ENCODE results near the gene TKT.

TKT gene

DNA sequence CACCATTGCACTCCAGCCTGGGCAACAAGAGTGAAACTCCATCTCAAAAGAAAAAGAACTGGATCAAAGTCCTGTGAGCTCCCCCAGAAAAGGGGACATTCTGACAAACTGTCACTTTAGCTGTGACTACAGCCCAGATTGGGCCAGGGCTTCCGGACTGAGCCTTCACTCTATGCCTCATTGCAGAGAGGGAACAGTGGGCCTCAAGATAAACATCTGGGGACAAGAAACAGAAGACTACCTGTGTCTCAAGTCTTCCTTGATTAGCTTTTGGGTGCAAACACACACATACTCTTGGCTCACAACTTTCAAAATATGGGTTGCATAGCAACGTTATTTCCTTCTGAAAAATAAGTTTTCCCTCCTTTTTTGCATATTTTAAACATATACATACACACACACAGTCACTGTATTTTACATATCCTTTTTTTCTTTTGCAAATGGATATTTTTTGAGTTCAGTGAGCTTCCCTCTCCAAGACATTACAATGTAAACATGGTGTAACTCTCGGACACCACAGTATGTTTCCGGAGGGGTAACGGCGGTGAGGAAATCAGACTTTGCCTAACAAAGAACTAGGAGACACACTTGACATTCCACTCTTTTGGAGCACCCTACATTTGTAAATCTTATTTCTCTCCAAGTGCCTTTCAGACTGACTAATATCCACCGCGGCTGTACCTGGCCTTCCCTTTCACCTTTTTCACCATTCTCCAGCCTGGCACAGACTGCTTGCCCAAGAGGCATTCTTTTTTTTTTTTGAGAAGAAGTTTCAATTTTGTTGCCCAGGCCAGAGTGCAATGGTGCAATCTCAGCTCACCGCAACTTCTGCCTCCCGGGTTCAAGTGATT lies 3.5 kb downstream of the TKT start:
- H3K4me3 ChIP-seq (ENCODE audit: low read depth, low read length), result peak overlapping the region; percentile 91
- peak; percentile 79 for DNase-seq (ENCODE audit: low read depth)
- no peak for TF ChIP-seq MYC (IDR thresholded peaks at IDR 0.05; ENCODE audit: low read depth, low read length)
- no peak for TF ChIP-seq POLR2A (IDR thresholded peaks at IDR 0.05; ENCODE audit: extremely low read depth, insufficient read length)
- TF ChIP-seq, protein P1, sequence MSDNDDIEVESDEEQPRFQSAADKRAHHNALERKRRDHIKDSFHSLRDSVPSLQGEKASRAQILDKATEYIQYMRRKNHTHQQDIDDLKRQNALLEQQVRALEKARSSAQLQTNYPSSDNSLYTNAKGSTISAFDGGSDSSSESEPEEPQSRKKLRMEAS (IDR thresholded peaks at IDR 0.05; ENCODE audit: low read depth, low read length), result no peak
- TF ChIP-seq, protein P2, sequence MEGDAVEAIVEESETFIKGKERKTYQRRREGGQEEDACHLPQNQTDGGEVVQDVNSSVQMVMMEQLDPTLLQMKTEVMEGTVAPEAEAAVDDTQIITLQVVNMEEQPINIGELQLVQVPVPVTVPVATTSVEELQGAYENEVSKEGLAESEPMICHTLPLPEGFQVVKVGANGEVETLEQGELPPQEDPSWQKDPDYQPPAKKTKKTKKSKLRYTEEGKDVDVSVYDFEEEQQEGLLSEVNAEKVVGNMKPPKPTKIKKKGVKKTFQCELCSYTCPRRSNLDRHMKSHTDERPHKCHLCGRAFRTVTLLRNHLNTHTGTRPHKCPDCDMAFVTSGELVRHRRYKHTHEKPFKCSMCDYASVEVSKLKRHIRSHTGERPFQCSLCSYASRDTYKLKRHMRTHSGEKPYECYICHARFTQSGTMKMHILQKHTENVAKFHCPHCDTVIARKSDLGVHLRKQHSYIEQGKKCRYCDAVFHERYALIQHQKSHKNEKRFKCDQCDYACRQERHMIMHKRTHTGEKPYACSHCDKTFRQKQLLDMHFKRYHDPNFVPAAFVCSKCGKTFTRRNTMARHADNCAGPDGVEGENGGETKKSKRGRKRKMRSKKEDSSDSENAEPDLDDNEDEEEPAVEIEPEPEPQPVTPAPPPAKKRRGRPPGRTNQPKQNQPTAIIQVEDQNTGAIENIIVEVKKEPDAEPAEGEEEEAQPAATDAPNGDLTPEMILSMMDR (IDR thresholded peaks at IDR 0.05; ENCODE audit: low read depth, low read length), result no peak

DNA sequence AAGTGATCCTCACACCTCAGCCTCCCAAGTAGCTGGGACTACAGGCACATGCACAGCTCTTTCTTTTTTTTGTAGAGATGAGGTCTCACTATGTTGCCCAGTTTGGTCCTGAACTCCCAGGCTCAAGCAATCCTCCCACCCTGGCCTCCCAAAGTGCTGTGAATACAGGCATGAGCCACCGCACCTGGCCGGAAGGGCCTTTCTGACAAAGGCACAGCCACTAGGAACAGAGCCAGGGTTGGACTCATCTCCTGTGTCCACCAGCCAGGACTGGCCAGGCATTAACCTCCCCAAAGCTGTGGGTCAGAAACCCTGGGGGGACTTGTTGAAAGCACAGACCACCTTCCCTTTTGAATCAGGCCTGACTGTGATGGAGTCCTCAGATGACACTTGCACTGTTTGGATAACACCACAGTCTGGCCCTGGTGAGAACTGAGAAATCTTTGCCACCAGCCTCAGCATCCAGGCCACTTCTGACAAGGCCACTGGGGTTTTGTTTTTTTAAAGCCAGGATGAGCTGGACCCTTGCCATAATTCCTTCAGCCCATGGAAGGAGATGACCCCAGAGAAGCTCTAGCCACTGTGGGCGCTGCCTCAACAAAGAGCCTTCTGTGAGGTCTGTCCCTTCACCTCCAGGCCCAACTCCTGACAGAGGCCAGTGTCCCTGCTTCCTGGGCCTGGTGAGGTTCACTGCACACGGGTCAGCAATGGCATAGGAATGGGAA lies 4.8 kb downstream of the TKT start:
- TF ChIP-seq MYC (IDR thresholded peaks at IDR 0.05; ENCODE audit: low read depth, low read length) (no peak), POLR2A (IDR thresholded peaks at IDR 0.05; ENCODE audit: extremely low read depth, insufficient read length) (no peak)
- TF ChIP-seq, protein P2 (IDR thresholded peaks at IDR 0.05; ENCODE audit: low read depth, low read length), result no peak
- TF ChIP-seq, protein P1 (IDR thresholded peaks at IDR 0.05; ENCODE audit: low read depth, low read length), result no peak
- DNase-seq (ENCODE audit: low read depth), result no peak
- peak overlapping the region; percentile 28 for H3K4me3 ChIP-seq (ENCODE audit: low read depth, low read length)

DNA sequence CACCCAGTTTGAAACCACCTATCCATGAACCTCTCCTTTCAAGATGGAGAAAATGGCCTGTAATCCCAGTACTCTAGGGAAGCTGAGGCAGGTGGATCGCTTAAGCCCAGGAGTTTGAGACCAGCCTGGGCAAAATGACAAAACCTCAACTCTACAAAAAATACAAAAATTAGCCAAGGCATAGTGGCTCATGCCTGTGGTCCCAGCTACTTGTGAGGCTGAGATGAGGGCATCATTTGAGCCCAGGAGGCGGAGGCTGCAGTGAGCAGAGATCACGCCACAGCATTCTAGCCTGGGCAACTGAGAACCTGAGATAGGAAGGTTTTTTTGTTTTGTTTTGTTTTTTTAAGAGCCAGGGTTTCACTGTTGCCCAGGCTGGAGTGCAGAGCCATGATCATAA lies 5.4 kb downstream of the TKT start:
- no peak for DNase-seq (ENCODE audit: low read depth)
- no peak for TF ChIP-seq MYC (IDR thresholded peaks at IDR 0.05; ENCODE audit: low read depth, low read length)
- TF ChIP-seq POLR2A (IDR thresholded peaks at IDR 0.05; ENCODE audit: extremely low read depth, insufficient read length), result no peak
- TF ChIP-seq, protein P1 (IDR thresholded peaks at IDR 0.05; ENCODE audit: low read depth, low read length), result no peak
- TF ChIP-seq, protein P2 (IDR thresholded peaks at IDR 0.05; ENCODE audit: low read depth, low read length), result no peak
- peak overlapping the region; percentile 40 for H3K4me3 ChIP-seq (ENCODE audit: low read depth, low read length)

DNA sequence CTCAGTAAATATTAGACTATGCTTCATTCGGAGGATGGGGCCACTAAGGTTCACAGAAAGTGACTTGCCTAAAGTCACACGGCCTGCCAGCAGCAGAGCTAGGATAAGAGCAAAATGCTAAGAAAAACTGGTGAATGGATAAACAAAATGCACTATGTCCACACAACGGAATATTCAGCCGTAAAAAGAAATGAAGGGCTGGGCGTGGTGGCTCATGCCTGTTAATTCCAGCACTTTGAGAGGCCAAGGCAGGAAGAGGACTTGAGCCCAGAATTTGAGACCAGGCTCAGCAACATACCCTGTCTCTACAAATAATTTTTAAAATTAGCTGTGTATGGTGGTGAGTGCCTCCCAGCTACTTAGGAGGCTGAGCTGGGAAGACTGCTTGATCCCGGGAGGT lies 7.7 kb downstream of the TKT start:
- TF ChIP-seq POLR2A (IDR thresholded peaks at IDR 0.05; ENCODE audit: extremely low read depth, insufficient read length) (no peak), MYC (IDR thresholded peaks at IDR 0.05; ENCODE audit: low read depth, low read length) (no peak)
- TF ChIP-seq, protein P1 (IDR thresholded peaks at IDR 0.05; ENCODE audit: low read depth, low read length), result no peak
- TF ChIP-seq, protein P2 (IDR thresholded peaks at IDR 0.05; ENCODE audit: low read depth, low read length), result no peak
- H3K4me3 ChIP-seq (ENCODE audit: low read depth, low read length), result no peak overlapping the region
- no peak for DNase-seq (ENCODE audit: low read depth)

DNA sequence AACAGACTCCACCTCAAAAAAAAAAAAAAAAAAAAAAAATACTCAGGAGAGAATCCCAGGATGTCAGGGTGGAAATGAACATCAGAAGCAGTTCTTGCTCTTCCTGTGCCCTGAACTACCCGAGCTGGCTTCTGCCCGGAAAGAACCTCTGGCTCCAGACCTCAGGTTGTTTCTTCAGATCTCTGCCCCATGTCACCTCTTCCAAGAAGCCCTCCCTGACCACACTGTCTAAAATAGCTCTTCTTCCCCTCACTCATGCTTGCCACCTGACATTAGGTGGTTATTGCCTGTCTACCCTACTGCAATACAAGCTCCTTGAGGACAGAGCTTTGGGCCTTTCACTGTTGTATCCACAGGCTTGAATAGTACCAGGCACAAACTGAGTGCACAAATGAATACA lies 8.2 kb downstream of the TKT start:
- no peak for DNase-seq (ENCODE audit: low read depth)
- no peak for TF ChIP-seq POLR2A (IDR thresholded peaks at IDR 0.05; ENCODE audit: extremely low read depth, insufficient read length)
- TF ChIP-seq, protein P1 (IDR thresholded peaks at IDR 0.05; ENCODE audit: low read depth, low read length), result no peak
- TF ChIP-seq, protein P2 (IDR thresholded peaks at IDR 0.05; ENCODE audit: low read depth, low read length), result no peak
- no peak for TF ChIP-seq MYC (IDR thresholded peaks at IDR 0.05; ENCODE audit: low read depth, low read length)
- no peak overlapping the region for H3K4me3 ChIP-seq (ENCODE audit: low read depth, low read length)
